Measurements from ENCODE around the gene EXD2.

EXD2 gene

GRCh38 chr14:69191340-69192111 is at the start of gene EXD2:
Gene EXD2, plus strand, starts transcription at chr14:69191498. Its CDS starts 17,973 bp downstream, at chr14:69209471.
- H3K4me3 ChIP-seq (ENCODE audit: low read depth, low read length), result peak within 1 kb of the TSS; percentile 75
- peak; percentile 91 for DNase-seq (ENCODE audit: low read depth)
- TF ChIP-seq CTCF (IDR thresholded peaks at IDR 0.05; ENCODE audit: low read depth, low read length), result no peak
- TF ChIP-seq MYC (IDR thresholded peaks at IDR 0.05; ENCODE audit: low read depth, low read length), result peak; percentile 28; the same call in 1 of the 2 replicates
- no peak for TF ChIP-seq MAX (IDR thresholded peaks at IDR 0.05; ENCODE audit: low read depth, low read length)

GRCh38 chr14:69141550-69141949 is 49.7 kb upstream of the EXD2 start:
- TF ChIP-seq MAX (IDR thresholded peaks at IDR 0.05; ENCODE audit: low read depth, low read length) (no peak), CTCF (IDR thresholded peaks at IDR 0.05; ENCODE audit: low read depth, low read length) (no peak), POLR2A (IDR thresholded peaks at IDR 0.05; ENCODE audit: extremely low read depth, insufficient read length) (no peak), MYC (IDR thresholded peaks at IDR 0.05; ENCODE audit: low read depth, low read length) (no peak)
- no peak for DNase-seq (ENCODE audit: low read depth)
- no peak overlapping the region for H3K4me3 ChIP-seq (ENCODE audit: low read depth, low read length)

- TF ChIP-seq POLR2A (IDR thresholded peaks at IDR 0.05; ENCODE audit: extremely low read depth, insufficient read length) (no peak), MAX (IDR thresholded peaks at IDR 0.05; ENCODE audit: low read depth, low read length) (no peak), MYC (IDR thresholded peaks at IDR 0.05; ENCODE audit: low read depth, low read length) (no peak), CTCF (IDR thresholded peaks at IDR 0.05; ENCODE audit: low read depth, low read length) (no peak)
- no peak overlapping the region for H3K4me3 ChIP-seq (ENCODE audit: low read depth, low read length)
- no peak for DNase-seq (ENCODE audit: low read depth)
These were observed 49.2 kb upstream of the EXD2 start for GRCh38 chr14:69142101-69142500.

- DNase-seq (ENCODE audit: low read depth), result no peak
- TF ChIP-seq MYC (IDR thresholded peaks at IDR 0.05; ENCODE audit: low read depth, low read length) (no peak), POLR2A (IDR thresholded peaks at IDR 0.05; ENCODE audit: extremely low read depth, insufficient read length) (no peak), CTCF (IDR thresholded peaks at IDR 0.05; ENCODE audit: low read depth, low read length) (no peak), MAX (IDR thresholded peaks at IDR 0.05; ENCODE audit: low read depth, low read length) (no peak)
- no peak overlapping the region for H3K4me3 ChIP-seq (ENCODE audit: low read depth, low read length)
These were observed 41.6 kb upstream of the EXD2 start for GRCh38 chr14:69149461-69150244.

- DNase-seq (ENCODE audit: low read depth), result peak; percentile 85
- peak overlapping the region; percentile 80 for H3K4me3 ChIP-seq (ENCODE audit: low read depth, low read length)
- TF ChIP-seq MAX (IDR thresholded peaks at IDR 0.05; ENCODE audit: low read depth, low read length) (no peak), POLR2A (IDR thresholded peaks at IDR 0.05; ENCODE audit: extremely low read depth, insufficient read length) (peak; percentile 8), MYC (IDR thresholded peaks at IDR 0.05; ENCODE audit: low read depth, low read length) (no peak), CTCF (IDR thresholded peaks at IDR 0.05; ENCODE audit: low read depth, low read length) (peak; percentile 14)
These were observed 39.7 kb upstream of the EXD2 start for GRCh38 chr14:69151458-69152180.
